Amygdala (tissue), 56 donors: ENCODE data around the gene MBD6.

ENCODE experiments used
- DNase-seq, 56 donors: peaks; one replicate each; lab custom pipeline; 2025; lab: John Stamatoyannopoulos, UW

Gene MBD6

GRCh38 chr12:57522011-57522886 lies at the start of gene MBD6:
TSS of gene MBD6 (plus strand) at chr12:57522824. CDS start at chr12:57524304, 1,480 bp downstream.
- peak; percentile 60 to 95 (median 86) for DNase-seq

- DNase-seq: no peak
These were observed 49.2 kb upstream of the MBD6 start for GRCh38 chr12:57473392-57473791.

- no peak for DNase-seq
These were observed 48.7 kb upstream of the MBD6 start for GRCh38 chr12:57473886-57474285.

GRCh38 chr12:57474430-57474829 lies 48.2 kb upstream of the MBD6 start:
- no peak for DNase-seq

- no peak for DNase-seq
These were observed 47.8 kb upstream of the MBD6 start for GRCh38 chr12:57474862-57475261.

- DNase-seq: peak in 2 of 56 donors; percentile 10 to 16
These were observed 47.1 kb upstream of the MBD6 start for GRCh38 chr12:57475271-57476161.

- DNase-seq: peak in 1 of 56 donors; percentile 10
These were observed 46.2 kb upstream of the MBD6 start for GRCh38 chr12:57476162-57476992.

GRCh38 chr12:57476993-57477709 lies 45.5 kb upstream of the MBD6 start:
- DNase-seq: no peak

GRCh38 chr12:57477710-57478681 lies 44.6 kb upstream of the MBD6 start:
- no peak for DNase-seq

- no peak for DNase-seq
These were observed 43.6 kb upstream of the MBD6 start for GRCh38 chr12:57479043-57479375.

GRCh38 chr12:57479376-57480115 lies 43.1 kb upstream of the MBD6 start, which contains the start of gene ARHGAP9:
TSS of gene ARHGAP9 (minus strand) at chr12:57479866. CDS start at chr12:57479406, 460 bp downstream.
- peak in 1 of 56 donors; percentile 7 for DNase-seq

- DNase-seq: no peak
These were observed 41.0 kb upstream of the MBD6 start for GRCh38 chr12:57481671-57482070.

- DNase-seq: no peak
These were observed 39.2 kb upstream of the MBD6 start for GRCh38 chr12:57483466-57483865.

GRCh38 chr12:57485695-57486094 lies 36.9 kb upstream of the MBD6 start:
- no peak for DNase-seq

- peak in 1 of 56 donors; percentile 15 for DNase-seq
These were observed 35.5 kb upstream of the MBD6 start for GRCh38 chr12:57487055-57487596.

- peak; percentile 46 to 98 (median 91) for DNase-seq
These were observed 34.8 kb upstream of the MBD6 start, which contains the start of gene MARS1 for GRCh38 chr12:57487597-57488401. TSS of gene MARS1 (plus strand) at chr12:57488068. CDS start at chr12:57488091, 23 bp downstream.
